Tibial artery (tissue), 4 donors: Measurements from ENCODE around the gene TDRD12.

ENCODE experiments used
- DNase-seq, 2 donors: peaks; one replicate each; pipeline ENCODE4 v3.0.0-alpha.2; 2019
- H3K27ac ChIP-seq, 2 donors: fragments of 200-600 bp; sonication (generic) in 1 of 2; 1 replicate in 1 of 2; 2 replicates in 1 of 2; pipeline ENCODE4 v1.5.1; 2018 to 2019; ENCODE audit warnings: mild to moderate bottlenecking in 1 of 2
- H3K27me3 ChIP-seq, 2 donors: fragments of 200-600 bp; sonication (generic) in 1 of 2; one replicate each; pipeline versions ENCODE4 v1.5.1 to v1.6.0; 2016 to 2019
- H3K36me3 ChIP-seq, 3 donors: fragments of 200-600 bp; sonication (generic) in 2 of 3; one replicate each; pipeline ENCODE4 v1.5.1; 2016 to 2019; ENCODE audit warnings: mild to moderate bottlenecking in 2 of 3
- H3K4me1 ChIP-seq, 4 donors: fragments of 200-600 bp; sonication (generic) in 2 of 4; 1 replicate in 3 of 4; 2 replicates in 1 of 4; pipeline ENCODE4 v1.5.1; 2016 to 2019
- H3K4me3 ChIP-seq, 2 donors: fragments of 200-600 bp; sonication (generic) in 1 of 2; 1 replicate in 1 of 2; 2 replicates in 1 of 2; pipeline ENCODE4 v1.5.1; 2018 to 2019; ENCODE audit warnings: mild to moderate bottlenecking in 2 of 2
- H3K9me3 ChIP-seq, 3 donors: fragments of 200-600 bp; sonication (generic) in 1 of 3; one replicate each; pipeline ENCODE4 v1.5.1; 2016 to 2019
- intact Hi-C: fragments of 100-400 bp; cut with DNase I; formaldehyde crosslinking; loops from one replicate; pipeline ENCODE4 v1.15.0; 2023; ENCODE audit warnings: low total_unique reads
- TF ChIP-seq, protein P1 (sequence below), 2 experiments: fragments of 200-600 bp in 1 of 2; fragments of 450-650 bp in 1 of 2; IDR thresholded peaks; one replicate each; pipeline ENCODE4 v1.5.1; 2017 to 2019; ENCODE audit warnings: antibody characterized with exemption in 2 of 2, mild to moderate bottlenecking in 1 of 2, moderate library complexity in 1 of 2

The TDRD12 gene

DNA sequence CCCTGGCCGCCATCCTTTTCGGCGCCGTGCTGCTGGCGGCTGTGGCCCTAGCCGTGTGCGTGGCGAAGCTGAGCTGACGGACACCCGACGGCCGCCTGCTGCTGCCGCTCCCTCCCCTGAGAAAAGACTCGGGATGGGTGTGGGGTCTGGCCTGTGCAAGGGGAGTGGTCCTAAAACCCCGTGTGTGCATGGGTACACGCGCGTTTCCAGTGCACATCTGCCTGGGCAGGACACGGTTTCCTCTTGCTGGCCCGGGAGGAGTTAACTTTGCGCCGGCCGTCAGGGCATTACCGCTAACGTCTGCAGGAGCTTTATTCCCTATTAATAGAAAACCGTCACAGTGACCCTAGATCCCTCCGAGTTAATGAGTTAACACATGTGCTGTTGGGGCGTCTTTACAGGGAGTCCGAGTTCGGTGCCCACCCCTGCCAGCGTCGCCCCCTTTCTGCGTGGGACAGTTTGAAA, 42.6 kb upstream of the TDRD12 start:
- no peak overlapping the region for H3K27ac ChIP-seq
- intact Hi-C loops, result loop anchor here (10.0 kb wide), 2 partner anchors 92 to 332 kb away; partner anchors contain the start of genes PDCD5 and ZNF507
- TF ChIP-seq, protein P1, sequence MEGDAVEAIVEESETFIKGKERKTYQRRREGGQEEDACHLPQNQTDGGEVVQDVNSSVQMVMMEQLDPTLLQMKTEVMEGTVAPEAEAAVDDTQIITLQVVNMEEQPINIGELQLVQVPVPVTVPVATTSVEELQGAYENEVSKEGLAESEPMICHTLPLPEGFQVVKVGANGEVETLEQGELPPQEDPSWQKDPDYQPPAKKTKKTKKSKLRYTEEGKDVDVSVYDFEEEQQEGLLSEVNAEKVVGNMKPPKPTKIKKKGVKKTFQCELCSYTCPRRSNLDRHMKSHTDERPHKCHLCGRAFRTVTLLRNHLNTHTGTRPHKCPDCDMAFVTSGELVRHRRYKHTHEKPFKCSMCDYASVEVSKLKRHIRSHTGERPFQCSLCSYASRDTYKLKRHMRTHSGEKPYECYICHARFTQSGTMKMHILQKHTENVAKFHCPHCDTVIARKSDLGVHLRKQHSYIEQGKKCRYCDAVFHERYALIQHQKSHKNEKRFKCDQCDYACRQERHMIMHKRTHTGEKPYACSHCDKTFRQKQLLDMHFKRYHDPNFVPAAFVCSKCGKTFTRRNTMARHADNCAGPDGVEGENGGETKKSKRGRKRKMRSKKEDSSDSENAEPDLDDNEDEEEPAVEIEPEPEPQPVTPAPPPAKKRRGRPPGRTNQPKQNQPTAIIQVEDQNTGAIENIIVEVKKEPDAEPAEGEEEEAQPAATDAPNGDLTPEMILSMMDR (IDR thresholded peaks at IDR 0.05), result no peak
- H3K4me3 ChIP-seq, result no peak overlapping the region
- DNase-seq, result no peak
- no peaks in the 10 kb centered on the region for H3K36me3 ChIP-seq
- H3K4me1 ChIP-seq, result peaks cover 0 to 33% (median 25%) of the 10 kb centered on the region in 4 donors
- H3K9me3 ChIP-seq, result no peaks in the 10 kb centered on the region
- peaks cover 0 to 31% of the 10 kb centered on the region in 2 donors for H3K27me3 ChIP-seq

DNA sequence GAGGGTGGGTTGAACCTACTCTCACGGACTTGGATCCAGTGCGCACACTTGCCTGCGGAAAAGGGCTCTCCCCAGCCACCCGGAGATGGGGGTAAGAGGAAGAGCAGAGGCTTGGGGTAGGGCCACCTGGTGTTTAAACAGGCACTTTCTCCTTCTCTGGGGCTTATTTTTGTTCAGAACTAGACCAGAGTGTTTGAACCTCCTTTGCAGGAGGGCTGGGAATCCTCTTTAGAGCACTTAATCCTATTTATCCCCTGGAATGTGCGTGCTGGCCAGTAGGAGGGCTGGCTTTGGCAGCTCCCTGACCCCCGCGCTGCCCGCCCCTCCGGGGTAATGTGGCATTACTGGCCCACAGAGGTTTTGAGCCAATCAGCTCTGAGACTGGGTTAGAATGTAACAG, 41.9 kb upstream of the TDRD12 start:
- no peak overlapping the region for H3K27ac ChIP-seq
- DNase-seq, result no peak
- no peaks in the 10 kb centered on the region for H3K9me3 ChIP-seq
- no peak overlapping the region for H3K4me3 ChIP-seq
- H3K27me3 ChIP-seq, result peaks cover 0 to 31% of the 10 kb centered on the region in 2 donors
- intact Hi-C loops, result loop anchor here (10.0 kb wide), 2 partner anchors 93 to 333 kb away; partner anchors contain the start of genes PDCD5 and ZNF507
- H3K36me3 ChIP-seq, result no peaks in the 10 kb centered on the region
- peaks cover 0 to 33% (median 25%) of the 10 kb centered on the region in 4 donors for H3K4me1 ChIP-seq
- TF ChIP-seq, protein P1 (IDR thresholded peaks at IDR 0.05), result no peak

- no peak overlapping the region for H3K4me3 ChIP-seq
- no peak overlapping the region for H3K27ac ChIP-seq
- peaks cover 0 to 9% (median 6%) of the 10 kb centered on the region in 4 donors for H3K4me1 ChIP-seq
- no peaks in the 10 kb centered on the region for H3K9me3 ChIP-seq
- intact Hi-C loops, result no loop called here
- no peaks in the 10 kb centered on the region for H3K36me3 ChIP-seq
- peaks cover 0 to 25% of the 10 kb centered on the region in 2 donors for H3K27me3 ChIP-seq
- no peak for DNase-seq
- TF ChIP-seq, protein P1 (IDR thresholded peaks at IDR 0.05), result no peak
Measured at GRCh38 chr19:32680986-32681385, 38.6 kb upstream of the TDRD12 start.

- H3K27me3 ChIP-seq, result peaks cover 0 to 12% of the 10 kb centered on the region in 2 donors
- no peak overlapping the region for H3K27ac ChIP-seq
- TF ChIP-seq, protein P1 (IDR thresholded peaks at IDR 0.05), result no peak
- no peaks in the 10 kb centered on the region for H3K4me1 ChIP-seq
- DNase-seq, result no peak
- H3K4me3 ChIP-seq, result no peak overlapping the region
- intact Hi-C loops, result no loop called here
- no peaks in the 10 kb centered on the region for H3K9me3 ChIP-seq
- no peaks in the 10 kb centered on the region for H3K36me3 ChIP-seq
Measured at GRCh38 chr19:32682317-32682716, 37.2 kb upstream of the TDRD12 start.

GRCh38 chr19:32686847-32687475, 32.6 kb upstream of the TDRD12 start:
- TF ChIP-seq, protein P1 (IDR thresholded peaks at IDR 0.05), result no peak
- no peak for DNase-seq
- H3K27ac ChIP-seq, result no peak overlapping the region
- no peaks in the 10 kb centered on the region for H3K36me3 ChIP-seq
- peaks cover 0 to 8% (median 6%) of the 10 kb centered on the region in 4 donors for H3K4me1 ChIP-seq
- no peak overlapping the region for H3K4me3 ChIP-seq
- intact Hi-C loops, result no loop called here
- no peaks in the 10 kb centered on the region for H3K9me3 ChIP-seq
- H3K27me3 ChIP-seq, result no peaks in the 10 kb centered on the region
